ENCODE data around the gene ROBO3.

The ROBO3 gene

DNA sequence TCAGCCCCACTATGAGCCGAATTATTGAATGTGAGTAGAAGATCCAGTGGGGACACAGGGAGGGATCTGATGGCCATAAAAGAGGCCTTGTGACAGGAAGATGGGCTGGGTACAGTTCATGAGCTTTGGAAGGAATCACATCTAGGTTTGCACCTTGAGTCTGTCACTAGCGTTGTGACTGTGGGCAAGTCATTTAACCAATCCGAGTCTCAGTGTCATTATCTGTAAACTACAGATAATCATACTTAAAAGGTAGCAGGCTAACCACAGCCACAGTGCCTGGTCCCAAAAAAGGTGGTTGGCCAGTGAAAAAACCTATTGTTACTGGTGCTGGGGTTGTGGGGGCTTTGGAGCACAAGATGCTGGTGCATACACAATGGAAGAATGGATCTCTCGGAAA, 57.6 kb downstream of the ROBO3 start:
- DNase-seq (ENCODE audit: low spot score) = no peak

DNA sequence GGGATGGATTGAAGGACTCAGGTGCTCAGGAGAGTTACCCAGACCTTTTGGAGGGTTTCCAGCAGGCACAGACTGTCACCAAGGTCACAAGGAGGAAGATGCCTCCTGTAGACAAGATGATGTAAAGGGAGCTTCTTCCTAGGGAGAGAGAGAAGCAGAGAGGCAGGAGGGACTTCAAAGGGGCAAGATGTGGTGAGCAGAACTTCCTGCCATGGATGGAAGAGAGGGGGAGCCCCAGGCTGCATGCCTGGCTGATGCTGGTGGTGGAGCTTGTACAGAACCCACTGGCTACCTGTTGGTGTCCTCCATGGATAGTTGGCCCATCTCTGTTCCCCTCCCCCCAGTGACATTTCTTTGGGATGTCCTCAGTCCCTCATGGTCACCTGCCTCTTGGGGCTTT, 58.1 kb downstream of the ROBO3 start:
- DNase-seq (ENCODE audit: low spot score) = no peak

DNA sequence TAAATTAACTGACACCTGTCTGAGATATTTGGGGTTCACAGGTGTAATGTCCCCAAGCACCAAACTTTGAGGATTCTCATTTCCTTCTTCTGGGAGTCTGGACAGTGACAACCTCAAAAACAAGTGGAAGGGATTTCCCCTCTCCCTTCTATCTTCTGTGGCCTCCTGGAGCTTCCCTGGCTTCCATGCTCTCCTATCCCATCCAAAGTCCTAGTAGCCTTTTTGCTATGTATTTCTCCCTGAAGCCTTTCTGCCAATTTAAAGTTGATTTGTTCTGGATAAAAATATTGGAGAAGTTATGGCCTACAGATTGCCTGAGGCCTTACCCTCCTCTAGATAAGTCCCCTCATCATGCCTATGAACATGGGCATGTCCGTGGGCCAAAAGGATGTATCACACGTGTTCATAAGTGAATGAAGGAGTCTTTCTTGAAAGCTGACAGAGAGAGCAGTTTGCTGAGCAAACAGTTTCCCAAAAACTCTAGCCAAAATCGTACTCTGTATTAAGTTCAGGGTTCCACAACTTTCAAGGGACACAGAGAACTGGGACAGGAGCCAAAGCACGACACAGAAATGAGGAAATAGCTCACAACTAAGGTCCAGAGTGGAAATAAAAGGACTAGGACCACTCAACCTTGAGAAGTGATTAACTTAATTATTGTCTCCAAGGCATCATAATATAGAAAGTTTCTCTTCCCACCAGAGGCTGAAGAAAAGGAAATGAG, 63.9 kb downstream of the ROBO3 start:
- no peak for DNase-seq (ENCODE audit: low spot score)

DNA sequence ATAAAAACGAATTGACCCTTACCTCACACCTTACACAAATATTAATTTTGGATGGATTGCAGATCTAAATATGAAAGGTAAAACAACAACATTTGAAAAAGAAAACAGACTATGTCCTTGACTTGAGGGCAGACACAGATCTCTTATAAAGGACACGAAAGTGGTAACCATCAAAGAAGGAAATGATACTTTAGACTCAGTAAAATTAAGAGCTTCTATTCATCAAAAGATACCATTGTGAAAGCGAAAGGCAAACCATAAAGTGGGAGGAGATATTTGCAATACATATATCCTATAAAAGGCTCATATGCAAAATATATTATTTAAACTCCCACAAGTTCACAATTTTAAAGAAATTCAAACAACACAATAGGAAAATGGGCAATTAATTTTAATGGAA, 65.6 kb downstream of the ROBO3 start:
- no peak for DNase-seq (ENCODE audit: low spot score)

Measured in iPS-NIHi11 (cell line).